GM18520 (cell line): ENCODE results near the gene BOLA3.
A peak's percentile ranks its signal among the peaks of the same experiment; 100 is the strongest.
"Not testable (repeated sequence)": the region's sequence is repeated elsewhere in the genome, so short reads cannot be mapped to it uniquely, and the experiment has no call there.

ENCODE experiments used
- ATAC-seq: cut with Tn5 transposase; IDR thresholded peaks from one replicate; pipeline ENCODE4 v1.9.1; 2021; ENCODE audit not compliant: unreplicated experiment

BOLA3 gene

GRCh38 chr2:74147727-74148456, at the start of gene BOLA3:
BOLA3 (minus strand) TSS chr2:74147912; CDS start chr2:74147874, 38 bp downstream.
- ATAC-seq, result peak; percentile 82

- ATAC-seq, result no peak
Observed at GRCh38 chr2:74197049-74197448, 49.3 kb upstream of the BOLA3 start.

- no peak for ATAC-seq
Observed at GRCh38 chr2:74194799-74195198, 47.1 kb upstream of the BOLA3 start.

GRCh38 chr2:74191596-74192380, 44.1 kb upstream of the BOLA3 start:
- ATAC-seq, result no peak

GRCh38 chr2:74188696-74189095, 41.0 kb upstream of the BOLA3 start:
- ATAC-seq, result no peak

GRCh38 chr2:74188018-74188601, 40.4 kb upstream of the BOLA3 start:
- no peak for ATAC-seq

GRCh38 chr2:74186706-74187105, 39.0 kb upstream of the BOLA3 start:
- ATAC-seq, result not testable (repeated sequence)

GRCh38 chr2:74186038-74186437, 38.3 kb upstream of the BOLA3 start:
- peak; percentile 73 for ATAC-seq

GRCh38 chr2:74183878-74184277, 36.2 kb upstream of the BOLA3 start:
- no peak for ATAC-seq

GRCh38 chr2:74181739-74182138, 34.0 kb upstream of the BOLA3 start:
- no peak for ATAC-seq

- ATAC-seq, result no peak
Observed at GRCh38 chr2:74179063-74179865, 31.6 kb upstream of the BOLA3 start.

GRCh38 chr2:74178211-74179062, 30.7 kb upstream of the BOLA3 start, which contains the start of gene MOB1A:
MOB1A (minus strand) TSS chr2:74178879; CDS start chr2:74178674, 205 bp downstream.
- peak; percentile 70 for ATAC-seq

- ATAC-seq, result no peak
Observed at GRCh38 chr2:74177696-74178095, 30.0 kb upstream of the BOLA3 start.

GRCh38 chr2:74174909-74175308, 27.2 kb upstream of the BOLA3 start:
- no peak for ATAC-seq

- no peak for ATAC-seq
Observed at GRCh38 chr2:74168739-74169138, 21.0 kb upstream of the BOLA3 start.

- no peak for ATAC-seq
Observed at GRCh38 chr2:74164761-74165160, 17.0 kb upstream of the BOLA3 start.

- ATAC-seq, result no peak
Observed at GRCh38 chr2:74162951-74163350, 15.2 kb upstream of the BOLA3 start.

GRCh38 chr2:74155830-74156229, 8.1 kb upstream of the BOLA3 start:
- no peak for ATAC-seq

GRCh38 chr2:74152954-74153353, 5.2 kb upstream of the BOLA3 start:
- no peak for ATAC-seq
